ENCODE measurements around the gene ABHD16B.

The ABHD16B gene

DNA sequence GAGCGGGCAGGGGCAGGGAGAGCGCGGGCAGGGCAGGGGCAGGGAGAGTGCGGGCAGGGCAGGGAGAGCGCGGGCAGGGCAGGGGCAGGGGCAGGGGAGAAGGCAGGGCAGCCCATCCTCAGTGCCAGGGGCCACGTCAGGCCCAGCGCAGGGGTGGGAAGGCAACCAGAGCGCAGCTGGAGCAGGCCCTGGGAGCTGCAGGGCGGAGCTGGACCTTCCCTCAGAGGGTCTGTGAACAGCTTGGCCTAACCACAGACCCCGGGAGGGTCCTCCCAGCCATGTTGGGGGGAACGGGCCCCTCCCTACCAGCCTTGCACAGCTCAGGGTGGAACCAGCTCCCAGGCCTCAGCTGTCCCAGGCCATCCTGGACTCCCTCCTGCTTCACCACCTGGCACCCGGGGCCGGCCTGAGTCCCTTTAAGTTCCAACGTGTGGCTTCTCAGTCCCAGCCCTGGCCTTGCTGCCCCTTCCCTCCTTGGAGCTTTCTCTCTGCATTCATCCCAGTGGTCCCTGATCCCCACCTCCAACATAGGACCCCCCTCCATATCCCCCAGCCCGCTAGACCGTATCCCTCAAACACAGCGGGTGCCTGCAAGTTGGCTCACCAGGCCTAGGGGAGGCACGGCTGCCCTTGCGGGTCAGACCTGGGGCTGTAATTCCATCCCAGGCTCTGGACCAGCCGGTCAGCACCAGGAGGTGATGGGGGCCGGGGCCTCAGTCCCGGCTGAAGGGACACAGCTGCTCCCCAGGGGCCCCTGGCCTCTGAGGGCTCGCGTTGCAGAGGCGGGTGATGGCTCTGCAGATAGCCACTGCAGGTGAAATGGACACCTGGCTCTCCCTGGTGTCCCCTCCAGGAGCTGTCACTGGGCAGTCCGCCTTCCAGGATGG lies 24.6 kb upstream of the ABHD16B start:
- TF ChIP-seq, protein P1, sequence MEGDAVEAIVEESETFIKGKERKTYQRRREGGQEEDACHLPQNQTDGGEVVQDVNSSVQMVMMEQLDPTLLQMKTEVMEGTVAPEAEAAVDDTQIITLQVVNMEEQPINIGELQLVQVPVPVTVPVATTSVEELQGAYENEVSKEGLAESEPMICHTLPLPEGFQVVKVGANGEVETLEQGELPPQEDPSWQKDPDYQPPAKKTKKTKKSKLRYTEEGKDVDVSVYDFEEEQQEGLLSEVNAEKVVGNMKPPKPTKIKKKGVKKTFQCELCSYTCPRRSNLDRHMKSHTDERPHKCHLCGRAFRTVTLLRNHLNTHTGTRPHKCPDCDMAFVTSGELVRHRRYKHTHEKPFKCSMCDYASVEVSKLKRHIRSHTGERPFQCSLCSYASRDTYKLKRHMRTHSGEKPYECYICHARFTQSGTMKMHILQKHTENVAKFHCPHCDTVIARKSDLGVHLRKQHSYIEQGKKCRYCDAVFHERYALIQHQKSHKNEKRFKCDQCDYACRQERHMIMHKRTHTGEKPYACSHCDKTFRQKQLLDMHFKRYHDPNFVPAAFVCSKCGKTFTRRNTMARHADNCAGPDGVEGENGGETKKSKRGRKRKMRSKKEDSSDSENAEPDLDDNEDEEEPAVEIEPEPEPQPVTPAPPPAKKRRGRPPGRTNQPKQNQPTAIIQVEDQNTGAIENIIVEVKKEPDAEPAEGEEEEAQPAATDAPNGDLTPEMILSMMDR (IDR thresholded peaks at IDR 0.05; ENCODE audit: insufficient read depth, low read length, poor library complexity, severe bottlenecking) = no peak
- DNase-seq (ENCODE audit: extremely low read depth, insufficient read length) = no peak
- Histone ChIP-seq H3K27me3 (replicated peaks; ENCODE audit: control insufficient read depth, insufficient read depth, low read length) (no peaks in the 10 kb centered on the region; the same call in 1 of the 2 replicates), H3K36me3 (ENCODE audit: control insufficient read depth, insufficient read depth, low read length) (no peaks in the 10 kb centered on the region), H3K4me3 (replicated peaks; ENCODE audit: low read depth, low read length) (no peak overlapping the region)

DNA sequence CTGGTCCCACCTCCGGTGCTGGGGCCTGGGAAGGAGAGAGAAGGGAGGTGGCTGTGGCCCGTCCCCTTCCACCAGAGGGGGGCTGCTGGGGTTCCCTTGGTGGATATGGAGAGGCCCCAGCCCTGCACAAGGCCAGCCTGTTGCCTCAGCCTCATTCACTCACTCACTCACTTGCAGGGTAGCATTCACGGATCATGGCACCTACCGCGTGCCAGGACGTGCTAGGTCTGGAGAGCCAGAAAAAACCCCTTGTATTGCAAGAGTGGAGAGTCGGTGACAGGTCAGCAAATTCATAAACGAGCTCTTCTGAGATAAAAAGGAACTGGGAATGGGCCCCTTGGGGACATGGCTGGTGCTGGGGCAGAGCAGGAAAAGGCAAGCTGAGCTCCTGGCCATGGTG lies 23.8 kb upstream of the ABHD16B start:
- Histone ChIP-seq H3K27me3 (replicated peaks; ENCODE audit: control insufficient read depth, insufficient read depth, low read length) (no peaks in the 10 kb centered on the region; the same call in 1 of the 2 replicates), H3K36me3 (ENCODE audit: control insufficient read depth, insufficient read depth, low read length) (no peaks in the 10 kb centered on the region), H3K4me3 (replicated peaks; ENCODE audit: low read depth, low read length) (no peak overlapping the region)
- no peak for DNase-seq (ENCODE audit: extremely low read depth, insufficient read length)
- TF ChIP-seq, protein P1 (IDR thresholded peaks at IDR 0.05; ENCODE audit: insufficient read depth, low read length, poor library complexity, severe bottlenecking) = no peak

DNA sequence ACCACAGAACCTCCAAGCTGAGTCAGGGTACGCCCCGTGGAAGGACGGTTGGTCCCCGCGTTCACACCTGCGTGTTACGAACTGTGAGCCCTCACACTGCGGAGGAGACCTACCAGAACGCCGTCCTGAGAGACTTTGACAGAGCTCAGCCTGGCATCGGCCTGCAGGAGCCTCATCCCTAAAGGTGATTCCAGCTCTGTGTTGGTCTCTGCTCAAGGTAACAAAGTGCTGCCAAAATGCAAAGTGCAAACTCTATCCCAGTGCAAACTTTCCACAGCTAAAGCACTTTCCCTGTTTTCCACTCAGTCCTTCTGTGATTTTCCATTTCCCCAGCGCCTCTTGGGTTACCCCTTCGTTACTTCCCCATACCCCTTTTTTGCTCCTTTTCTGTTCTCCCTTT lies 21.7 kb upstream of the ABHD16B start:
- Histone ChIP-seq H3K27me3 (replicated peaks; ENCODE audit: control insufficient read depth, insufficient read depth, low read length) (no peaks in the 10 kb centered on the region; the same call in 1 of the 2 replicates), H3K36me3 (ENCODE audit: control insufficient read depth, insufficient read depth, low read length) (no peaks in the 10 kb centered on the region), H3K4me3 (replicated peaks; ENCODE audit: low read depth, low read length) (no peak overlapping the region)
- TF ChIP-seq, protein P1 (IDR thresholded peaks at IDR 0.05; ENCODE audit: insufficient read depth, low read length, poor library complexity, severe bottlenecking) = no peak
- DNase-seq (ENCODE audit: extremely low read depth, insufficient read length) = no peak

DNA sequence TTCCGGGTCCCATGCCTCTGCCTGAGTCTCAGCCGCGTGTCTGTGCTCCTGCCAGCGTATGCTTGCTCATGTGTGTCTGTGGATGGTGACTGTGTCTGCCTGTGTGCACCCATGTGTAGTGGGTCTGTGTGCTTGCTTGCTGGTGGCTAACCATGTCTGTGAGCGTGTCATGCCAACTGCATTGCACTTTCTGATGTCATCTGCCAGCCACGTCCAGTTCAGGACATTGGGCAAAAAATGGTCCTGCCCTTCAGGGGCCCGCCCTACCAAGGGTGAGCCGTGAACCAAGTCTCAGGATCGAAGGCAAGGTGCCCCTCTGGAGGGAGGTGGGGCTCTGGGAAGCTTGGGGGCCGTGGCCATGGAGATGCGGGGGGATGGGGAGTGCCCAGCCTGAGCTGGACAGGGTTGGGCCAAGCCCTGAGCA lies 20.9 kb upstream of the ABHD16B start:
- Histone ChIP-seq H3K4me3 (replicated peaks; ENCODE audit: low read depth, low read length) (no peak overlapping the region), H3K36me3 (ENCODE audit: control insufficient read depth, insufficient read depth, low read length) (no peaks in the 10 kb centered on the region)
- TF ChIP-seq, protein P1 (IDR thresholded peaks at IDR 0.05; ENCODE audit: insufficient read depth, low read length, poor library complexity, severe bottlenecking) = no peak

DNA sequence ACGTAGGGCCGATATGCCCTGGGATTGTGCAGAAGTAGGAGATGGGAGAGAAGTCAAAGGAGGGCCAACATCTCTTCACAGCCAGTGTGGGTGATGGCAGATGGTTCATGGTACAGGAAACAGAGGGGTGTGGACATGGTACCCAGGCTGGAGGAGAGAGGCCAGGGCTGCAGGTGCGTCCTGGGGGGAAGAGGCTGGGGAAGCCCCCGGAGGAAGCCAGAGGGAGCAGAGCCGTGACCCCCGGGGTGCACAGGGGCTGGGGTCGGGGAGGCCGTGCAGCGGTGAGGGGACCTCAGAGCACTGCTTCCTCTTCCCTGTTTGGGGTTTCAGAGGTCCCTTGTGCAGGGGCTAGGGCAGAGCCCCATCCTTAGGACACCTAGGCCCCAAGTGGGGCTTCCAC lies 19.0 kb upstream of the ABHD16B start:
- no peak overlapping the region for H3K4me3 ChIP-seq (replicated peaks; ENCODE audit: low read depth, low read length)
- peaks cover 4% of the 10 kb centered on the region for H3K27me3 ChIP-seq (replicated peaks; ENCODE audit: control insufficient read depth, insufficient read depth, low read length)
- TF ChIP-seq, protein P1 (IDR thresholded peaks at IDR 0.05; ENCODE audit: insufficient read depth, low read length, poor library complexity, severe bottlenecking) = no peak
- no peaks in the 10 kb centered on the region for H3K36me3 ChIP-seq (ENCODE audit: control insufficient read depth, insufficient read depth, low read length)
- no peak for DNase-seq (ENCODE audit: extremely low read depth, insufficient read length)

More for the DNA sequence above, 20.9 kb upstream of the ABHD16B start:
- H3K27me3 ChIP-seq (replicated peaks; ENCODE audit: control insufficient read depth, insufficient read depth, low read length) = peaks cover 2% of the 10 kb centered on the region
- no peak for DNase-seq (ENCODE audit: extremely low read depth, insufficient read length)
